Measurements from ENCODE around the gene LCN15.
"Not testable (repeated sequence)": the region's sequence is repeated elsewhere in the genome, so short reads cannot be mapped to it uniquely, and the experiment has no call there.

LCN15 gene

DNA sequence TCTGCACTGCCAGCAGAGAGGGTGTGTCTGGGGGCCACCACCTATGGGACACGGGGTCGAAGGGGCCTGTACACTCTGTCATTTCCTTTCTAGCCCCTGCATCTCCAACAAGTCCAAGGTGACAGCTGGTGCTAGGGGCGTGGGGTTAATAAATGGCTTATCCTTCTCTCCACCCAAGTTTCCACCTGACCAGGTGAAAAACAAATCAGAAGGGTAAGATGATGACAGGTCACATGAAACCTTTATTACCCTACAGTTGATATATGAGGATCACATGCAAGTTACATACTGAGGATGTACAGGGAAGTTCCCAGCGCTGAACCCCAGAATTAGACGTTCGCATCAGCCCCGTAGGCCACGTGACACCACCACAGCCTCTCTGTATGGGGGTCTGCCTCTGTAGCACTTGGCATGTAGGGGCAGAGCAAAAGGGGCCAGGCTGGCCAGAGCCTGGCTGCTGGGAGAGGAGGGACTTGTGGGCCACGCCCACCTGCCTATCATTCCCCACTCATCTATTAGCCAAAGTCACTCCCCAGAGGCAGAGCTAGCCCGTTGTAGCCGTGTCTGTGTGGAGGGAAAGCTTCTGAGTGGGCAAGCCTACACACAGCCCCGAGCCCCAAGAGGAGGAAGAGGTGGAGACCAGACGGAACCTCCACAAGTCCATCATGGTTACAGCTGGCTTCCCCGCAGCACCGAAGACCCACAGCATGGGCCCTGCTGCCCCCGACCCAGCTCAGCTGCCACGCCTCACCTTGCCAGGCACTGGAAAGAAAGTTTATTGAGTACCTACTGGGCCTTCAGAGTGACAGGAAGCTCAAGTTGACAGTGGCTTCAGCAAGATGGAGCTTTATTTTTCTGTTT is 29.0 kb upstream of the LCN15 start:
- no peak for DNase-seq

DNA sequence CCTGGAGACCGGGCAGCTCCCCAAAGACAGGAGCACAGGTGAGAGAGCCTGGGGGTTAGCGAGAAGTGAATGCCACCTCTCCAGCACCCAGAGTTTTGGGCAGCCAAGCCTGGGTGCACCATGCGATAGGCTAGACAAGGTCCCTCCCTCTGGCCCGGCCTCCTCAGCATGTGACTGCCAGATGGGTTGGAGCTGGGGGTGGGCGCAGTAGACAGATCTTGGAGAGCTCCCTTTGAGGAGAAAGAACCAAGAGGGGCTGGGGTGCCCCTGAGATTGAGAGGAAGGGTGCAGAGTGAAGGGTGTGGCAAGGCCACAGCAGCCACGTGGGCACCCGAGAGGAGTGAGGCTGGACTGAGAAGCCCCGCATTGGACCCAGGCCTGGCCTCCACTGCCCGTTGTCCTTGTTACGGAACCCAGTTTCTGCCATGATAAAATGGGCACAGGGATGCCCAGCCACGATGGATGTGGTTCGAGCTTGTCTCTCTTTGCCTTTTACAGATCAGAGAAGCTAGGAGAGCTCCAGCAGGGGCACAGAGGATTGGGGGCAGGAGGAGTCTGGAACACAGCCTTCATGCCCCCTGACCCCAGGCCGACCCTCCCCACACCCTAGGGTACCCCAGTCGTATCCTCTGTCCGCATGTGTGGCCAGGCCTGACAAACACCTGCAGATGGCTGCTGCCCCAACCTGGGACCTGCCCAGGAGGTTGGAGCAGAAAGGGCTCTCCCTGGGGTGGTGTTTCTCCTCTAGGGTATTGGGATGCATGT is 28.2 kb upstream of the LCN15 start:
- no peak for DNase-seq

DNA sequence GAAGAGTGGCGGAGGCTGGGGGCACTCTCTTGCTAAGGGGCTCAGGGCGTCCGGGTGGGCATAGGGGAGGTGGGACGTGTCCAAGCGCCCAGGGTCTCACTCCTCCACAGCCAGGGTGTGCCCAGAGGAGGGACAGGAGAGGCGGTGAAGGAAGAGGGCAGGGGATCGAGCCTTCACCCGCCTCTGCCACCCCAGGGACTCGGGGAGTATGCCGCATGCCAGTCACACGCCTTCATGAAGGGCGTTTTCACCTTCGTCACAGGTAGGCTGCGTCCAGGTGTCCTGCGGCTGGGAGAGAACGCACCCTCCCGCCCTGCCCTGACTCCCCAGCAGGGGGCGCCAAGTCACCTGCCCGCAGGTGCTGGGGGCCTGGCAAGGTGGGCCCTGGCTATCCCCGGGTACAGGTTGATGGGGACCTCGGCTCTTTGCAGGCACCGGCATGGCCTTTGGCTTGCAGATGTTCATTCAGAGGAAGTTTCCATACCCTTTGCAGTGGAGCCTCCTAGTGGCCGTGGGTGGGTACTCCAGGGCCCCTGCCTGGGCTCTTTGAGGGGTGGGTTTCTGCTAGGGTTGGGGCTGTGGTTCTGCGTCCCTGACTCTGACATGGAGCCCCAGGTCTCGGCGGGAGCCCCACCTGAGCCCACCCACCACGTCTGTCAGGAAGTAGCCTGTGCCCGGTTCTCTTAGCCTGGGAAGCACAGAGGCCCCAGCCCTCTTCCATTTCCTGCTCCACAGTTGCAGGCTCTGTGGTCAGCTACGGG is 27.4 kb upstream of the LCN15 start:
- DNase-seq, result peak; percentile 29

DNA sequence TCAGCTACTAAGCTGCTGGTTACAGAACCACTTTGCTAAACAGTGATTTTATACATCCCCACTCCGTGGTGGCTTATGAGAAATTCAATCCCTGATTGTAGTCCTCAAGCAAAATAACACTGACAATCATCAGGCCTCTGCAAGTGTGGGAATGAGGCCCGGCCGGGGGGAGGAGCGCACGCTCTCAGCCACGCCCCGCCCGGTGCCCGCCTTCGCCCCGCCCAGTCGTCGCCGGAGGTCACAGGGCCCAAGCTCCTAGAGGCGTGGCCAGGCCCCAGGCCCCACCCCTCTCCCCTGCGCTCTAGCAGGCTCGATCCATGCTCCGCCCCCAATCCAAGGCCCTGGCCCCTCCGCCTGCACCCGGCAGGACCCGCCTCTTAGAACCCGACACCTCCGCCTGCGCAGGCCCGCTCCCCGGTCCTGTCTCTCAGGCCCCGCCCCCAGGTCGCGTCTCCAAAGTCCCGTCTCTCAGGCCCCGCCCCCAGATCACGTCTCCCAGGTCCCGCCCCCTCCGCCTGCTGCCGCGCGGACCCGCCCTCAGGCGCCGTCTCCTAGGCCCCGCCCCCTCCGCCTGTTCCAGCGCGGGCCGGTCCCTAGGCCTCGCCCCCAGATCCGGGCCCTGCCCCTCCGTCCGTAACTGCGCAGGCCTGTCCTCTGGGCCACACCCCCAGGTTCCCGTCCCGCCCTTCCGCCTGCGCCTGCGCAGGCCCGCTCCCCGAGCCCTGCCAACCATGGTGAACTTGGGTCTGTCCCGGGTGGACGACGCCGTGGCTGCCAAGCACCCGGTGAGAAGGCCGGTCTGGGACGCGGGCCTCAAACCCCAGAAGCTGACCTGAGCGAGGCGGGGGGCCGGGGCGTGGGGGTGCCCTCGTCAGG is 26.6 kb upstream of the LCN15 start, which contains the start of gene TMEM141:
TMEM141 (plus strand) TSS at position 705 of the 876 bp plus-strand sequence; CDS start at position 732, 27 bp downstream.
- DNase-seq, result peak; percentile 98

DNA sequence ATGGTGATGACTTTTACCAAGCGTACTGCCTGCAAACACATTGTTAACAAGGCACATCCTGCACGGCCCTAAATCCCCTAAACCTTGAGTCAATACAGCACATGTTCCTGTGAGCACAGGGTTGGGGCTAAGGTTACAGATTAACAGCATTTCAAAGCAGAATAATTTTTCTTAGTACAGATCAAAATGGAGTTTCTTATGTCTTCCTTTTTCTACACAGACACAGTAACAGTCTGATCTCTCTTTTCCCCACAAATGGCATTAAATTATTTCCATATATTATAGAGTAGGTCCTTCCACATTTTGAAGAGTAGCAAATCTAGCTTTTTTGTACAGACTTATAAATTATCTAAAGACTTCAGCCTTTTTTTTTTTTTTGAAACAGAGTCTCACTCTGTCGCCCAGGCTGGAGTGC is 25.2 kb upstream of the LCN15 start:
- no peak for DNase-seq

DNA sequence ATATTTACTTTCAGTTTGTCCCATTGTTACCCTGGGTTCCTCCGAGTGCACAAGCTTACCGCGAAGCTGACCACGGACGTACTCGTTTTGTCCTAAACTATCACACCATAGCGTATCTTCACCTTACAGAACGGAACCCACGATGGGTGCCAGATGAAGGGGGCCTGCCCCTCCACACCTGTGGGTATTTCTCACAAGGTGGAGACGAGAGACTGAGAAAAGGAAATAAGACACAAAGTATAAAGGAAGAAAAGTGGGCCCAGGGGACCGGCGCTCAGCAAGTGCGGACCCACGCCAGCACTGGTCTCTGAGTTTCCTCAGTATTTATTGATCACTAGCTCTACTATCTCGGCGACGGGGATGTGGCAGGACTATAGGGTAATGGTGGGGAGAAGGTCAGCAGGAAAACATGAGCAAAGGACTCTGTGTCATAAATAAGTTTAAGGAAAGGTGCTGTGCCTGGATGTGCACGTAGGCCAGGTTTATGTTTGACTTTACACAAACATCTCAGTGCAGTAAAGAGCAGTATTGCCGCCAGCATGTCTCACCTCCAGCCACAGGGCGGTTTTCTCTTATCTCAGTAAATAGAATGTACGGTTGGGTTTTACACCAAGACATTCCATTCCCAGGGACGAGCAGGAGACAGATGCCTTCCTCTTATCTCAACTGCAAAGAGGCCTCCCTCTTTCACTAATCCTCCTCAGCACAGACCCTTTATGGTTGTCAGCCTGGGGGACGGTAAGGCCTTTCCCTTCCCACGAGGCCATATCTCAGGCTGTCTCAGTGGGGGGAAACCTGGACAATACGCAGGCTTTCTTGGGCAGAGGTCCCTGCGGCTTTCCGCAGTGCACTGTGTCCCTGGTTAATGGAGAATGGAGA is 24.6 kb upstream of the LCN15 start:
- not testable (repeated sequence) for DNase-seq

DNA sequence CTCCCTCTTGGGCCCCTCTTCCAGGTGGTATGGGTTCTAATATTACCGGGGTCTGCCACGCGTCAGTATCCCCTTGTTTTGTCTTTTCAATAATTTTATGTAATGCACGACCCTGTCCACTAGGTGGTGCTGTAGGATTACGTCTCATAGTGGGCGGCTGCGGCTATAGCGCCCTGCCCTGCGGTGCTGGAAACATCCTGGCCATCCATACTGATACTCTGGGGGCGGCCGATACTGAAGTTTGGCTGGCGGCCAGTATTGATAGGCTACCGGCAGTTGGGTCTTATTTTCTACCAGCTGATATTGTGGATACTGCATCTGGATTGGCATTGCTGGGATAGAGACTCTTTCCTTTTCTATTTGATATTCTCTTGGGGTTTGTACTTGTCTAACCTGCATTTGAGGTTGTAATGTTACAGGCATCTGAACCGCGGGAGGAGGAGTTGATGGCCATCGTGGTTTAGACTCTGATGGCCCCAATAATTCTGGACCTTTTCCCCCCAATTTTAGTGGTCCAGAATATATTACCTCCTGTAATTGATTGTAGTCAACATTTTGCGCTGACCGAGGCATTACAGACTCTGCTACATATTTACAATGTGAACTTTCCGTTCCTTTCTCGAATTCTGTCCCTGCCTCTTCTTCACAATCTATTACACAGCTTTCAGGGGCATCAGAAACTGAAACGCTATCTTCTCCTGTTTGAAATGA is 23.5 kb upstream of the LCN15 start:
- peak; percentile 56 for DNase-seq

DNA sequence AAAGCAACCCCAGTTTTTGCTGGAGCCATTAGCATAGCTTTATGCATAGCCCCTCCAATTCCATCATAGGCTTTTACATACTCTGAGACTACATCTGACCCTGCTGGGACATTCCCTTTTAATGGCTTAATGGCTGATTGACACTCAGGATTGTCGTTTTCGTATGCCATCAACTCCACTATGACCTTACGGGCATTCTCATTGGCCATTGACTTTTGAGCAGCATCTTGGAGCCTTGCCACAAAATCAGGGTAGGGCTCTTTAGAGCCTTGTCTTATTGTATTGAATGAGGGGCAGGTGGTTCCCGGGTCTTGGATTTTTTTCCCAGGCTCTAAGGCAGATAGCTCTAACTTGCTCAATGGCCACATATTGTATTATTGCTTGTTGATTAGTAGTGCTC is 22.7 kb upstream of the LCN15 start:
- DNase-seq, result peak; percentile 59

DNA sequence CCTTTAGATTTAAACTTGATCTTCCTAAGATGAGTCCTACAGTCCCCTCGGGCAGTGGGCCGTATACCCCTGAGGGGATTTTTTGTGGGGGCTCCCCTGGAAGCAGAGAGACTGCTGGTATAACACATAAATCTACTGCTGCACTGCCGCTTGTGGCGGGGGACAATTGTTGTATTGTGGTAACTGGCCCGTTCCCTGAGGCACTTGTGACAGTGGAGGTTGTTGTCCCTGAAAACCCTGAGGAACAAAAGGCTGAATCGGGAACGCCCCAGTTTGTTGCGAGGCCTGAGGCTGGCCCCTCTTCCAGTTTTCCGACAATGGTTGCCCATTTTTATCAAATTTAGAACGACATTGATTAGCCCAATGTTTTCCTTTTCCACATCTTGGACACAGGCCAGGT is 22.1 kb upstream of the LCN15 start:
- DNase-seq, result no peak

DNA sequence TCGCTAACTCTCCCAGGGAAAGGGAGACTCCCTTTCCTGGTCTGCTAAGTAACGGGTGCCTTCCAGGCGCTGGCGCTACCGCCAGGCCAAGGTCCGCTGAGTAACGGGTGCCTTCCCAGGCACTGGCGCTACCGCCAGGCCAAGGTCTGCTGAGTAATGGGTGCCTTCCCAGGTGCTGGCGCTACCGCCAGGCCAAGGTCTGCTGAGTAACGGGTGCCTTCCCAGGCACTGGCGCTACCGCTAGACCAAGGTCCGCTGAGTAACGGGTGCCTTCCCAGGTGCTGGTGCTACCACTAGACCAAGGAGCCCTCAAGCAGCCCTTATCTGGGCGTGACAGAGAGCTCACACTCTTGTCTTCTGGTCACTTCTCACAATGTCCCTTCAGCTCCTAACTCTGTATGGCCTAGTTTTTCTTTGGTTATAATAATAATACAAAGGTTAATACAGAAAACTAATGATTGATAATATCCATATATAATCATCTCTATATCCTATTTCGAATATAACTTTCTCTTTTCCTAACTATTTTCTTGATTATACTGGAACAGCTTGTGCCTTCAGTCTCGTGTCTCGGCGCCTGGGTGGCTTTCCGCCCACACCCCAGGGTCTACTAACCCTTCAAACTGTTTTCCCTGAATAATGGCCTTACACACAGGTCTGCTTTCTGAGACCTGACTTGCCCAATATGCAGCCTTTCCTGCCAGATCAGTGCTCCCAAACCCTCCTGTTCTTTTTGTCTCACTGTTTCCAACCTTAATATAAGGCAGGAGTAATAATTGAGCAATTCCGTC is 21.4 kb upstream of the LCN15 start:
- DNase-seq, result not testable (repeated sequence)

DNA sequence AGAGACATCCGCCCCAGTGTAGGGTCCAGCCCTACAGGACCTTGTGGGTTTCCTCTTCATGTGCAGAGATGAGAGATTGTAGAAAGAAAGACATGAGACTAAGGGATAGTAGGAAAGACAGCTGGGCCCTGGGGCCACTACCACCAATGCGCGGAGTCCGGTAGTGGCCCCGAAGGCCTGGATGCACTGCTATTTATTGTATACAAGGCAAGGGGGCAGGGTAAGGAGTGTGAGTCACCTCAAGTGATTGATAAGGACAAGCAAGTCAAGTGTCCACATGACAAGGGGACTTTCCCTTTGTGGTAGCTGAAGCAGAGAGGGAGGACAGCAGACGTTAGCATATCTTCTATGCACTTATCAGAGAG is 20.7 kb upstream of the LCN15 start:
- no peak for DNase-seq

DNA sequence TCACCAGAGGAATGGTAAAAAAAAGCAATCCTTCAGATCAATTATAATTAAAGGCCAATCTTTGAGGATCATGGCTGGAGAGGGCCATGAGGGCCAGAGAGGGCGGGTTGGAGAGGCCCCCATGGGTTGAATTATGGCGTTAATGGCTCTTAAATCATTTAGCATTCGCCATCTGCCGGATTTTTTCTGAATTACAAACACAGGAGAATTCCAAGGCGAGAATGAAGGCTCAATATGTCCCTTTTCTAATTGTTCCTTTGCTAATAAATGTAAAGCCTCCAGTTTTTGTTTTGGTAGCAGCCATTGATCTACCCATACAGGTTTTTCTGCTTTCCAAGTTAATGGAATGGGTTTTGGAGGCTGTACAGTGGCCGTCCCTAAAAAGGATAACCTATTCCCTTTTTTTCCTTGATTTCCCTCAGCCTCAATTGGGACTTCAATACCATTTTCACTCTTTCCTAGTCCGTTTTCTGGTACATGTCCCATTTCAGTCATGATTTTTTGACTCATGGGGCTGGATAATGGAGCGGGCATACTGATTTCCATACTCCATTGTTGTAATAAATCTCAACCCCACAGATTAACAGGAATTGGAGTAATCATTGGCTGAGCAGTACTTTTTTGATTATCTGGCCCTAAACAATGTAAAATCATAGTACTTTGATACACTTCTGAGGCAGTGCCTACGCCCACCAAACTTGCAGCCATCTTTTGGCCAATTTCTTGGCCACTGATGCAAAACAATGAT is 20.1 kb upstream of the LCN15 start:
- DNase-seq, result no peak

DNA sequence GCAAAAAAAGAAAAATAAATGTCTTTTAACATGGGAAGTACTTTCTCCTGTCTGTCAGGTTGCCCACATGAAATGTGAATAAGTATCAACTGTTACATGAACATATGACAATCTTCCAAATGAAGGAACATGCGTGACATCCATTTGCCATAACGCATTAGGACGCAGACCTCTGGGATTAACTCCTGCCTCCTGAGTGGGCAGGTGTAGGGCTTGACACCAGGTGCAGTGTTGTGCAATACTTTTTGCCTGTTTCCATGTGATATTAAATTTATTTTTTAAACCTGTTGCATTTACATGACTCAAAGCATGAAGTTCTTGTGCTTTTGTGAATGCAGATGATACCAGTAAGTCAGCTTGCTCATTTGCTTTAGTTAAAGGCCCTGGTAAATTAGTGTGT is 18.1 kb upstream of the LCN15 start:
- no peak for DNase-seq

DNA sequence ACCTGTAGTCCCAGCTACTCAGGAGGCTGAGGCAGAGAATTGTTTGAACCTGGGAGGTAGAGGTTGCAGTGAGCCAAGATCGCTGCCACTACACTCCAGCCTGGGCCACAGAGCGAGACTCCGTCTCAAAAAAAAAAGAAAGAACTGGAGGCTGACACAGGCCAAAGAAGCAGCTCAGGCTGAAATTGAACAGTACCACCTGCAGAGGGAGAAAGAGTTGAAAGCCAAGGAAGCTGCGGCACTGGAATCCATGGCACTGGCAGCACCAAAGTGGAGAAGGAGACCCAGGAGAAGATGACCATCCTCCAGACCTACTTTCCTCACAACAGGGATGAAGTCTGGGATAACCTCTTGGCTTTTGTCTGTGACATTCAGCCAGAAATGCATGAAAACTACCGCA is 15.5 kb upstream of the LCN15 start:
- no peak for DNase-seq

DNA sequence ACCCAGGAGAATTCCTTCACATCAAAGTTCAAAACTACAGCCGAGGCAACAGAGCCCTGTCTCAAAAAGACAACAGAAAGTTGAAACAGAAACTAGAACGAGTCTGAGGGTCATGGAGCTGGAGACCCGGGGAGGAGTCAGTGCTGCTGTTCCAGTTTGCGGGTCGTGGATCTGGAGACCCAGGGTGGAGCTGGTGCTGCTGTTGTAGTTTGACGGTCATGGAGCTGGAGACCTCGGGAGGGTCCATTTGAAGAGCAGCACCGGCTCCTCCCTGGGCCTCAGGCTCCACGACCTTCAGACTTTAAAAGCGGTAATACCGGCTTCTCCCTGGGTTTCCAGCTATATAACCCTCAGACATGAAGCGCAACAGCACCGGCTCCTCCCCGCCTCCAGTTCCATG is 13.0 kb upstream of the LCN15 start:
- no peak for DNase-seq

DNA sequence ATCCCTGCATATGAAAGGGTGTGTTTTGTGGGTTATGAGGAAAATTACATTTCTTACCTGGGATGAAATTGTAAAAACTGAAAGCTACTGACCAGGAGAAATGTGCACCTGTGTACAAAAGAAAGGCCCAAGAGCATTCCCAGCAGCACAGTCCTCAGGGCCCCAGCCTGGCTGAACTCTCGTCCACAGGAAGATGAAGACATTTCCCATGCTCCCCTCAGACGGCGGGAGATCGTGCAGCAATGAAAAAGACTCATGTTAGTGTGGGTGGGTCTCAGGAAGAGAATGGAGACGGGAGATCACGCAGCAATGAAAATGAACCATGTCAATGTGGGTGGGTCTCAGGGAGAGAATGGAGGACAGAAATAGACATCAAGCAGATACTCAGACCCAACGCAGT is 12.6 kb upstream of the LCN15 start:
- DNase-seq, result no peak

DNA sequence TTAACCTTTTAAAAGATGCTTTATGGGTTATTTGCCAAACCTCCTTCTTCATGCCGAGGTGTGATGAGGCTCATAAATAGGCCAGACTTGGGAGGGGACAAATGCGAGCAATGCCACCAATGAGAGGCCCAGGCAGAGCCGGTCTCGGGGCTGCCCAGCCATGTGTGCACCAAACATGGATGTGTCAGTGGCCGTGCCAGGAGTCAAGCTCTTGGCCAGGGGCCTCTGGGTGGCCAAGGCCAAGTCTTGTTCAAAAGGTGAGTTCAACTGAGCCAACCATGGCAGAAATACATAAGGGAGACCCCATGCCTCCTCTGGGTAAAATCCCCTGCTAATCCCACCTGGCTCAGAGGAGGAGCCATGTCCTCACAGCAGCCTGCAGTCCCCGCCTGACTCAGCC is 10.9 kb upstream of the LCN15 start:
- DNase-seq, result no peak

DNA sequence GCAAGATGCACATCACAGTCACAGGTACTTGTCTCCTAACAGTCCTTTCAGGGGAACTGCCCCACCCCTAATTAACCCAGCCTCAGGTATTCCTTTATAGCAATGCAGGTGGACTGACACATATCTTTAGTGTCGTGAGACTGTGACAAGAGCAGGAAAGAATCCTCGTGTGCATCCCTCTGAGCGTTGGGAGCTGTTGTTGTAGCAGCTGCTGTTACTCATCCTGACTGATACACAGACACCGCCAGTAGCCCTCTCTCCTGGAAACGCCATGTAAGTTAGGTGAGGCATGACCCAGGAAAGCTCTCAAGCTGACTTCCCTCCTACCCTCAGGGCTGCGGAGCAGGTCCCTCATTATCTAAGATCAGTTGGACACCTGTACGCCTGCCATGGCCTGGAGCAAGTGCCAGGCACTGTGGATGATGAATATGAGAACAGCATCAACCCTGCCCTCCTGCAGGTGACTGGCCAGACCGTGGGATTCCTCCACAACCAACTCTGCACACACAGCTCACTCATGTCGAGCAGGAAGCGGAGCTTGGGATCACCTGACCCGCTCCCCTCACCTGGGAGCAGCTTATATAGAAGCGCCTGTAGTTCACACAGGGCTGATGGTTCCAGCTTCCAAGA is 10.2 kb upstream of the LCN15 start:
- DNase-seq, result no peak

Data from DMS79 (cell line).